ENCODE measurements around the gene CELSR1. TPM values are rescaled to one million over a fixed set of nuclear protein-coding genes. Genes with fewer than 3 reads are reported as not detected.
"Not testable (repeated sequence)": the region's sequence is repeated elsewhere in the genome, so short reads cannot be mapped to it uniquely, and the experiment has no call there.

CELSR1 gene
- total RNA-seq, 1 donor from 2014 or later: 5.1 TPM

DNA sequence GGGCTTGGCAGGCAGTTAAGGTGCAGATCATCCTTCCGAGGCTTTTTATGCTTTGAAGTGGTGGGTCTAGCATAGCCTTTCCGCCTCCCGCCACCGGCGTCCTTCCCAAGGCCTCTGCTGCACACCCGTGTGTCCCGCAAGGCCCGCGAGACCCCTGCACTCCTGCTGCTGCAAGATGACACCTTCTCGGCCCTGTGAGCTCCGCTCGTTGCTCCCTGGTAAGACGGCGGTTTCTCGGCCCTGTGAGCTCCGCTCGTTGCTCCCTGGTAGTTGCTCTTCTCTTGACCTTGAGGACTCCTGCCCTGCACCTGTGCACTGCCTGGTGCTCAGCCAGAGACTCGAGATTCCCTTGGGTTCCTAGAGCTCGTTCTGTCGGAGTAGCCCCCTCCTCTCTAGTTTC is 219.8 kb downstream of the CELSR1 start:
- H3K36me3 Mint-ChIP-seq (ENCODE audit: low read depth): peaks cover 17% of the 10 kb centered on the region

DNA sequence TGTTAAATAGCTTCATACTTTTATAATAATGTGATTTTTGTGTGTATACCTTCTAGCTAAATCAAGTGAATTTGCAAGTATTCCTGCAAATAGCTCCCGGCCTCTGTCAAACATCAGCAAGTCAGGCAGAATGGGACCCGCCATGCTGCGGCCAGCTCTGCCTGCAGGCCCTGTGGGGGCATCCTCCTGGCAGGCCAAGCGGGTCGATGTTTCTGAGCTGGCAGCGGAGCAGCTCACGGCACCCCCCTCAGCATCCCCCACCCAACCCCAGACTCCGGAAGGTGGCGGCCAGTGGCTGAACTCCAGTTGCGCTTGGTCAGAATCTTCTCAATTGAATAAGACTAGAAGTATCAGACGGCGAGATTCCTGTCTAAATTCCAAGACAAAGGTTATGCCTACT is 221.4 kb downstream of the CELSR1 start:
- DNase-seq (ENCODE audit: low read depth, low spot score): no peak
- TF ChIP-seq, protein P1, sequence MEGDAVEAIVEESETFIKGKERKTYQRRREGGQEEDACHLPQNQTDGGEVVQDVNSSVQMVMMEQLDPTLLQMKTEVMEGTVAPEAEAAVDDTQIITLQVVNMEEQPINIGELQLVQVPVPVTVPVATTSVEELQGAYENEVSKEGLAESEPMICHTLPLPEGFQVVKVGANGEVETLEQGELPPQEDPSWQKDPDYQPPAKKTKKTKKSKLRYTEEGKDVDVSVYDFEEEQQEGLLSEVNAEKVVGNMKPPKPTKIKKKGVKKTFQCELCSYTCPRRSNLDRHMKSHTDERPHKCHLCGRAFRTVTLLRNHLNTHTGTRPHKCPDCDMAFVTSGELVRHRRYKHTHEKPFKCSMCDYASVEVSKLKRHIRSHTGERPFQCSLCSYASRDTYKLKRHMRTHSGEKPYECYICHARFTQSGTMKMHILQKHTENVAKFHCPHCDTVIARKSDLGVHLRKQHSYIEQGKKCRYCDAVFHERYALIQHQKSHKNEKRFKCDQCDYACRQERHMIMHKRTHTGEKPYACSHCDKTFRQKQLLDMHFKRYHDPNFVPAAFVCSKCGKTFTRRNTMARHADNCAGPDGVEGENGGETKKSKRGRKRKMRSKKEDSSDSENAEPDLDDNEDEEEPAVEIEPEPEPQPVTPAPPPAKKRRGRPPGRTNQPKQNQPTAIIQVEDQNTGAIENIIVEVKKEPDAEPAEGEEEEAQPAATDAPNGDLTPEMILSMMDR (conservative IDR thresholded peaks at IDR 0.05): no peak
- Mint-ChIP-seq H3K36me3 (ENCODE audit: low read depth) (peaks cover 17% of the 10 kb centered on the region), H3K27ac (ENCODE audit: unreplicated experiment) (no peak overlapping the region), H3K4me3 (no peak overlapping the region), H3K27me3 (ENCODE audit: low read depth) (no peaks in the 10 kb centered on the region), H3K9me3 (no peaks in the 10 kb centered on the region), H3K4me1 (no peaks in the 10 kb centered on the region)

More for the DNA sequence above, 219.8 kb downstream of the CELSR1 start:
- TF ChIP-seq, protein P1 (conservative IDR thresholded peaks at IDR 0.05): no peak
- H3K4me3 Mint-ChIP-seq: no peak overlapping the region
- no peaks in the 10 kb centered on the region for H3K9me3 Mint-ChIP-seq
- H3K27ac Mint-ChIP-seq (ENCODE audit: unreplicated experiment): peak overlapping the region; percentile 72
- no peaks in the 10 kb centered on the region for H3K4me1 Mint-ChIP-seq
- no peaks in the 10 kb centered on the region for H3K27me3 Mint-ChIP-seq (ENCODE audit: low read depth)
- no peak for DNase-seq (ENCODE audit: low read depth, low spot score)

DNA sequence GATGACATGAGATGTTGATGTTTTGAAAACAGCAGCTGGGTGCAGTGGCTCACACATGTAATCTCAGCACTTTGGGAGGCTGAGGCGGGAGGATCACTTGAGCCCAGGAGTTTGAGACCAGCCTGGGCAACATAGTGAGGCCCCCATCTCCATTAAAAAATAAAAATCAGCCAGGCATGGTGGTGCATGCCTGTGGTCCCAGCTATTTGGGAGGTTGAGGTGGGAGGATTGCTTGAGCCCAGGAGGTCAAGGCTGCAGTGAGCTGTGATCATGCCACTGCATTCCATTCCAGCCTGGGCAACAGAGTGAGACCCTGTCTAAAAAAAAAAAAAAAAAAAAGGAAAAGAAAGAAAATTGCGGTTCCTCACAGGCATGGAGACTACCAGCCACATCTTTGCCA is 224.6 kb downstream of the CELSR1 start:
- H3K36me3 Mint-ChIP-seq (ENCODE audit: low read depth): peaks cover 16% of the 10 kb centered on the region
- DNase-seq (ENCODE audit: low read depth, low spot score): not testable (repeated sequence)

DNA sequence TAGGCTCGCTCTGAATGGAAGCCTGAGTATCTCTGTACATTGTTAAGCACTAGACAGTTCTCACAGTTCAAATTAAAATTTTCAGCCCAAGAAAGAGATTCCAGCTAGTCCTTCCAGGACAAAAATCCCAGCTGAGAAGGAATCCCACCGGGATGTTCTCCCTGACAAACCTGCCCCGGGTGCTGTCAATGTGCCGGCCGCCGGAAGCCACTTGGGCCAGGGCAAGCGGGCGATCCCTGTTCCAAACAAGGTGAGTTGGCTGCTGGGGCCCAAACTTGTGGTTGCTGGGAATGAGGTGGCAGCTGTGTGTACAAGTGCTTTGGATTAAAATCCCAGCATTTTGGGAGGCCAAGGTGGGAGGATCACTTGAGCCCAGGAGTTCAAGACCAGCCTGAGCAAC is 225.4 kb downstream of the CELSR1 start:
- peaks cover 14% of the 10 kb centered on the region for H3K36me3 Mint-ChIP-seq (ENCODE audit: low read depth)

More for the DNA sequence above, 224.6 kb downstream of the CELSR1 start:
- not testable (repeated sequence) for H3K4me3 Mint-ChIP-seq; H3K9me3 Mint-ChIP-seq; H3K27me3 Mint-ChIP-seq (ENCODE audit: low read depth); H3K27ac Mint-ChIP-seq (ENCODE audit: unreplicated experiment); H3K4me1 Mint-ChIP-seq

More for the DNA sequence above, 225.4 kb downstream of the CELSR1 start:
- Mint-ChIP-seq H3K27me3 (ENCODE audit: low read depth) (no peaks in the 10 kb centered on the region), H3K27ac (ENCODE audit: unreplicated experiment) (no peak overlapping the region), H3K4me1 (no peaks in the 10 kb centered on the region), H3K9me3 (no peaks in the 10 kb centered on the region), H3K4me3 (no peak overlapping the region)
- TF ChIP-seq, protein P1 (conservative IDR thresholded peaks at IDR 0.05): no peak
- DNase-seq (ENCODE audit: low read depth, low spot score): no peak

Other genes with a start within 250 kb of the CELSR1 start
- gene GTSE1, start 240.8 kb downstream of the CELSR1 start, total RNA-seq: 67.6 and 69.2 TPM in 2 replicates
- 86.4 and 87.0 TPM in 2 replicates for gene TRMU, start 201.9 kb downstream of the CELSR1 start, total RNA-seq
- gene GRAMD4, start 82.8 kb upstream of the CELSR1 start, total RNA-seq: 32.3 and 34.1 TPM in 2 replicates
- 98.7 and 102 TPM in 2 replicates for gene CERK, start 200.6 kb upstream of the CELSR1 start, total RNA-seq
- 14.3 and 15.5 TPM in 2 replicates for gene TBC1D22A, start 225.0 kb upstream of the CELSR1 start, total RNA-seq

Measured in neural crest cell (in vitro differentiated cells).